Thyroid gland (tissue), 4 donors: ENCODE results near the gene DTX3. TPM values are rescaled to one million over a fixed set of nuclear protein-coding genes. Genes with fewer than 3 reads are reported as not detected.

Source experiments
- DNase-seq, 2 donors: peaks; one replicate each; pipeline ENCODE4 v3.0.0-alpha.2; 2019
- H3K27ac ChIP-seq, 3 donors: fragments of 200-600 bp; sonication (generic); 1 replicate in 2 of 3; 2 replicates in 1 of 3; pipeline ENCODE4 v1.5.1; 2016 to 2019; ENCODE audit warnings: mild to moderate bottlenecking in 1 of 3, moderate library complexity in 1 of 3
- H3K27me3 ChIP-seq: fragments of 200-600 bp; sonication (generic); one replicate; pipeline ENCODE4 v1.5.1; 2019
- H3K36me3 ChIP-seq, 2 donors: fragments of 200-600 bp; sonication (generic); one replicate each; pipeline ENCODE4 v1.5.1; 2016 to 2019
- H3K4me1 ChIP-seq, 2 donors: fragments of 200-600 bp; sonication (generic); one replicate each; pipeline ENCODE4 v1.5.1; 2017 to 2019
- H3K4me3 ChIP-seq, 3 donors: fragments of 200-600 bp; sonication (generic); replicated peaks in 1 of 3; 1 replicate in 2 of 3; 2 replicates in 1 of 3; pipeline ENCODE4 v1.5.1; 2016; ENCODE audit warnings: mild to moderate bottlenecking in 1 of 3
- H3K9me3 ChIP-seq: fragments of 200-600 bp; sonication (generic); one replicate; pipeline ENCODE4 v1.5.1; 2017
- POLR2A ChIP-seq, 2 donors: fragments of 450-650 bp; IDR thresholded peaks; one replicate each; pipeline ENCODE4 v1.6.1; 2017; ENCODE audit warnings: antibody characterized with exemption in 2 of 2, mild to moderate bottlenecking in 2 of 2, moderate library complexity in 1 of 2
- WGBS, 2 donors: methylation state at CpG; one replicate each; pipeline ENCODE4 v1.1.5; 2017; 5-methylcytosine and 5-hydroxymethylcytosine counted together
- intact Hi-C: fragments of 100-400 bp; cut with DNase I; formaldehyde crosslinking; loops from one replicate; pipeline ENCODE4 v1.15.1; 2023
- total RNA-seq, 4 donors: library from RNA; depleted of rRNA; stranded (reverse); fragments of >200 nt; gene quantifications; one replicate each; pipeline ENCODE4 v1.2.3, GENCODE V29; 2016
- TF ChIP-seq, protein P1 (sequence below), 6 experiments: fragments of 200-600 bp in 3 of 6; fragments of 450-650 bp in 3 of 6; sonication (generic) in 3 of 6; IDR thresholded peaks; one replicate each; pipeline ENCODE4 v1.5.1; 2016 to 2019; ENCODE audit warnings: antibody characterized with exemption in 6 of 6, mild to moderate bottlenecking in 2 of 6, inconsistent platforms in 1 of 6, moderate library complexity in 1 of 6

DTX3 gene
- total RNA-seq, 4 donors from 2014 or later: 29.2 to 42.0 (median 33.9) TPM

DNA sequence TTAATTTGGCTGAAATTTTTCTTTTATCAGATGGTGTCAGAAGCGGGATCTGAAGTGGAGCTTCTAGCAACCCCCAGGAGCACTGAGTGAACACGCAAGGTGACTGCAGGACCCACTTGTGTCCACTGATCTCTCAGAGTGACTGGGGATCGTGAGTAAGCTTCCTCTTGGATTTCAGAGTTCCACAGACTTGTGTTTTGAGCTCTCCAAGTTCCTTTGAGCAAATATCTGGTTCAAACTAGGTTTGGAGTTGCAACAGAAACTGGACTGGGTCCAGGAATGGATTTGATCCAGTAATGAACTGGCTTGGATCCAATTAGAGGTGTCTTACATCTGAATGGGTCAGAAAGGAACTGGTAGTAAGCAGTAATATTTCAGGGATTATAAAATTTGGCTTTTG lies 53.1 kb downstream of the DTX3 start:
- peak; percentile 65 to 70 for DNase-seq
- H3K27me3 ChIP-seq: no peaks in the 10 kb centered on the region
- H3K4me1 ChIP-seq: peaks cover 7 to 8% of the 10 kb centered on the region in 2 donors
- H3K27ac ChIP-seq: peak overlapping the region; percentile 32 to 79 (median 55)
- no peaks in the 10 kb centered on the region for H3K36me3 ChIP-seq
- 20 to 31% methylated on average over 3 of the region's 3 CpGs for WGBS, 2 donors
- no peaks in the 10 kb centered on the region for H3K9me3 ChIP-seq
- TF ChIP-seq, protein P1, sequence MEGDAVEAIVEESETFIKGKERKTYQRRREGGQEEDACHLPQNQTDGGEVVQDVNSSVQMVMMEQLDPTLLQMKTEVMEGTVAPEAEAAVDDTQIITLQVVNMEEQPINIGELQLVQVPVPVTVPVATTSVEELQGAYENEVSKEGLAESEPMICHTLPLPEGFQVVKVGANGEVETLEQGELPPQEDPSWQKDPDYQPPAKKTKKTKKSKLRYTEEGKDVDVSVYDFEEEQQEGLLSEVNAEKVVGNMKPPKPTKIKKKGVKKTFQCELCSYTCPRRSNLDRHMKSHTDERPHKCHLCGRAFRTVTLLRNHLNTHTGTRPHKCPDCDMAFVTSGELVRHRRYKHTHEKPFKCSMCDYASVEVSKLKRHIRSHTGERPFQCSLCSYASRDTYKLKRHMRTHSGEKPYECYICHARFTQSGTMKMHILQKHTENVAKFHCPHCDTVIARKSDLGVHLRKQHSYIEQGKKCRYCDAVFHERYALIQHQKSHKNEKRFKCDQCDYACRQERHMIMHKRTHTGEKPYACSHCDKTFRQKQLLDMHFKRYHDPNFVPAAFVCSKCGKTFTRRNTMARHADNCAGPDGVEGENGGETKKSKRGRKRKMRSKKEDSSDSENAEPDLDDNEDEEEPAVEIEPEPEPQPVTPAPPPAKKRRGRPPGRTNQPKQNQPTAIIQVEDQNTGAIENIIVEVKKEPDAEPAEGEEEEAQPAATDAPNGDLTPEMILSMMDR (IDR thresholded peaks at IDR 0.05): peak in 2 of 6 experiments; percentile 9 to 46
- TF ChIP-seq POLR2A (IDR thresholded peaks at IDR 0.05): no peak
- intact Hi-C loops: no loop called here
- H3K4me3 ChIP-seq: no peak overlapping the region

DNA sequence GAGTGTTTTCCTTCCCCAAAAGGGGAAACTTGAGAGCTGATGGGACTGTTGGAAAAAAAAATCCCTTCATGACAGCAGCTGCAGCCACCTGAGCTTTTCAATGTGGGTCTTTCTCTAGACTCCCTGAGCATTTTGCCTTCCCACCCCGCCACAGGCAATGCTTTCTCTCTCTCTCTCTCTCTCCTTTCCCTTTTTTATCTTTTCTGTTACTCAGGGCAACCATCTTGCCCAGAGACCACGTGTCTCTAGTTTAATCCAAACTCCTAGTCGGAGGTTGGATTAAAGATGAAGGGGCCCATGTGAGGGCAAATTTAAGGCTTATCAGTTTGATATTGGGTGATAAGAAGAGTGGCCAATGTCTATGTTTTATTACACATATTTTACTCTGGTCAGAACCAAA lies 54.3 kb downstream of the DTX3 start:
- intact Hi-C loops: no loop called here
- Histone ChIP-seq H3K4me1 (peaks cover 7 to 8% of the 10 kb centered on the region in 2 donors), H3K27ac (no peak overlapping the region), H3K4me3 (no peak overlapping the region), H3K36me3 (no peaks in the 10 kb centered on the region), H3K27me3 (no peaks in the 10 kb centered on the region), H3K9me3 (no peaks in the 10 kb centered on the region)
- WGBS, 2 donors: 63 to 67% methylated on average over 3 of the region's 3 CpGs
- no peak for TF ChIP-seq POLR2A (IDR thresholded peaks at IDR 0.05)
- TF ChIP-seq, protein P1 (IDR thresholded peaks at IDR 0.05): no peak
- no peak for DNase-seq

Other genes with a start within 250 kb of the DTX3 start
- 10 to 100 TPM; 30.7 to 40.8 (median 35.5) TPM for gene R3HDM2, start 173.8 kb upstream of the DTX3 start, total RNA-seq
- under 1 TPM in 3 of 4 donors, not detected in 1; 0.33 to 0.63 (median 0.54) TPM for gene INHBC, start 170.0 kb upstream of the DTX3 start, total RNA-seq
- not detected for gene INHBE, start 149.5 kb upstream of the DTX3 start, total RNA-seq
- gene GLI1, start 145.0 kb upstream of the DTX3 start, total RNA-seq: 1 to 10 TPM in 3 of 4 donors, not detected in 1; 1.1 to 2.2 (median 1.6) TPM
- gene ARHGAP9, start 125.0 kb upstream of the DTX3 start, total RNA-seq: 1 to 10 TPM; 3.2 to 6.3 (median 4.6) TPM
- gene MARS1, start 116.8 kb upstream of the DTX3 start, total RNA-seq: 100 to 1,000 TPM in 2 of 4 donors, 10 to 100 TPM in 2; 55.2 to 173 (median 97.8) TPM
- 10 to 100 TPM; 44.5 to 71.3 (median 53.8) TPM for gene DDIT3, start 84.3 kb upstream of the DTX3 start, total RNA-seq
- 10 to 100 TPM; 18.9 to 59.7 (median 51.9) TPM for gene MBD6, start 82.0 kb upstream of the DTX3 start, total RNA-seq
- gene DCTN2, start 57.6 kb upstream of the DTX3 start, total RNA-seq: 100 to 1,000 TPM; 164 to 199 (median 193) TPM
- gene KIF5A, start 54.8 kb upstream of the DTX3 start, total RNA-seq: under 1 TPM; 0.34 to 0.67 (median 0.51) TPM
- gene PIP4K2C, start 13.6 kb upstream of the DTX3 start, total RNA-seq: 10 to 100 TPM; 29.6 to 82.6 (median 59.2) TPM
- gene ARHGEF25, start 6.6 kb downstream of the DTX3 start, total RNA-seq: 10 to 100 TPM in 1 of 4 donors, 1 to 10 TPM in 3; 3.3 to 25.8 (median 3.9) TPM
- 1 to 10 TPM in 3 of 4 donors, under 1 TPM in 1; 0.88 to 7.9 (median 2.2) TPM for gene B4GALNT1, start 28.4 kb downstream of the DTX3 start, total RNA-seq
- 100 to 1,000 TPM; 262 to 393 (median 286) TPM for gene OS9, start 89.3 kb downstream of the DTX3 start, total RNA-seq
- gene AGAP2, start 133.9 kb downstream of the DTX3 start, total RNA-seq: 1 to 10 TPM in 1 of 4 donors, under 1 TPM in 3; 0.45 to 1.3 (median 0.80) TPM
- 100 to 1,000 TPM; 110 to 166 (median 137) TPM for gene TSPAN31, start 140.2 kb downstream of the DTX3 start, total RNA-seq
- 100 to 1,000 TPM in 3 of 4 donors, 10 to 100 TPM in 1; 95.2 to 137 (median 113) TPM for gene CDK4, start 147.5 kb downstream of the DTX3 start, total RNA-seq
- 10 to 100 TPM; 17.5 to 25.1 (median 21.4) TPM for gene MARCHF9, start 150.3 kb downstream of the DTX3 start, total RNA-seq
- gene CYP27B1, start 162.3 kb downstream of the DTX3 start, total RNA-seq: 10 to 100 TPM in 2 of 4 donors, 1 to 10 TPM in 2; 2.7 to 13.0 (median 10.0) TPM
- gene METTL1, start 167.3 kb downstream of the DTX3 start, total RNA-seq: 10 to 100 TPM in 3 of 4 donors, 1 to 10 TPM in 1; 7.9 to 24.5 (median 13.1) TPM
- gene EEF1AKMT3, start 167.8 kb downstream of the DTX3 start, total RNA-seq: 10 to 100 TPM; 12.1 to 20.4 (median 16.5) TPM
- gene TSFM, start 178.0 kb downstream of the DTX3 start, total RNA-seq: 10 to 100 TPM; 19.4 to 32.0 (median 25.5) TPM
- gene AVIL, start 213.9 kb downstream of the DTX3 start, total RNA-seq: 10 to 100 TPM in 1 of 4 donors, 1 to 10 TPM in 3; 5.1 to 15.7 (median 7.8) TPM
- gene CTDSP2, start 241.9 kb downstream of the DTX3 start, total RNA-seq: 100 to 1,000 TPM in 3 of 4 donors, 10 to 100 TPM in 1; 91.5 to 190 (median 138) TPM